HG03108 (cell line): ENCODE data around the gene OR10H4.
"Not testable (repeated sequence)": the region's sequence is repeated elsewhere in the genome, so short reads cannot be mapped to it uniquely, and the experiment has no call there.

ENCODE experiments used
- ATAC-seq: cut with Tn5 transposase; IDR thresholded peaks from one replicate; pipeline ENCODE4 v1.9.1; 2021; ENCODE audit warnings: moderate library complexity; ENCODE audit not compliant: unreplicated experiment

The OR10H4 gene

GRCh38 chr19:15936950-15937349 is 11.9 kb upstream of the OR10H4 start:
- ATAC-seq, result no peak

GRCh38 chr19:15937771-15938170 is 11.0 kb upstream of the OR10H4 start:
- ATAC-seq, result no peak

GRCh38 chr19:15944401-15944800 is 4.4 kb upstream of the OR10H4 start:
- no peak for ATAC-seq

- ATAC-seq, result no peak
Observed at GRCh38 chr19:15945301-15945700, 3.5 kb upstream of the OR10H4 start.

- ATAC-seq, result no peak
Observed at GRCh38 chr19:15954820-15955219, 6.0 kb downstream of the OR10H4 start.

GRCh38 chr19:15962319-15962718 is 13.5 kb downstream of the OR10H4 start:
- no peak for ATAC-seq

- ATAC-seq, result no peak
Observed at GRCh38 chr19:15964231-15964630, 15.4 kb downstream of the OR10H4 start.

- no peak for ATAC-seq
Observed at GRCh38 chr19:15971224-15971780, 22.5 kb downstream of the OR10H4 start.

GRCh38 chr19:15972043-15972442 is 23.2 kb downstream of the OR10H4 start:
- not testable (repeated sequence) for ATAC-seq

GRCh38 chr19:15974856-15975255 is 26.0 kb downstream of the OR10H4 start:
- ATAC-seq, result no peak

- no peak for ATAC-seq
Observed at GRCh38 chr19:15976836-15977689, 28.3 kb downstream of the OR10H4 start.

- ATAC-seq, result no peak
Observed at GRCh38 chr19:15977690-15978089, 28.9 kb downstream of the OR10H4 start.

- ATAC-seq, result no peak
Observed at GRCh38 chr19:15979293-15979692, 30.5 kb downstream of the OR10H4 start.

GRCh38 chr19:15985831-15986230 is 37.0 kb downstream of the OR10H4 start:
- ATAC-seq, result not testable (repeated sequence)

GRCh38 chr19:15986701-15987100 is 37.9 kb downstream of the OR10H4 start:
- no peak for ATAC-seq

GRCh38 chr19:15989889-15990288 is 41.1 kb downstream of the OR10H4 start:
- ATAC-seq, result no peak

GRCh38 chr19:15991602-15992001 is 42.8 kb downstream of the OR10H4 start:
- no peak for ATAC-seq

- no peak for ATAC-seq
Observed at GRCh38 chr19:15992014-15992413, 43.2 kb downstream of the OR10H4 start.

- ATAC-seq, result no peak
Observed at GRCh38 chr19:15995536-15995935, 46.7 kb downstream of the OR10H4 start.

- no peak for ATAC-seq
Observed at GRCh38 chr19:15998166-15998565, 49.4 kb downstream of the OR10H4 start.
